HCT116 (cell line): ENCODE results near the gene CLCF1.

Experiments used
- EZH2phosphoT487 ChIP-seq: fragments of 200-600 bp; IDR thresholded peaks from 2 replicates; pipeline ENCODE4 v1.6.1; 2018; ENCODE audit warnings: antibody characterized with exemption, borderline replicate concordance
- JUND ChIP-seq: IDR thresholded peaks from 2 replicates; pipeline ENCODE4 v1.6.1; 2012
- POLR2A ChIP-seq: IDR thresholded peaks from 2 replicates; pipeline ENCODE4 v1.7.0; 2011; ENCODE audit warnings: borderline replicate concordance; ENCODE audit not compliant: insufficient read depth, insufficient read length; ENCODE audit errors: extremely low read depth
- POLR2AphosphoS5 ChIP-seq: IDR thresholded peaks from 2 replicates; pipeline ENCODE4 v1.6.1; 2011; ENCODE audit warnings: mild to moderate bottlenecking, low read depth, low read length, moderate library complexity
- RAD21 ChIP-seq: IDR thresholded peaks from 2 replicates; pipeline ENCODE4 v1.6.1; 2012; ENCODE audit warnings: low read depth, mild to moderate bottlenecking
- SIN3A ChIP-seq: IDR thresholded peaks from 2 replicates; pipeline ENCODE4 v1.6.1; 2012; ENCODE audit warnings: low read depth
- SP1 ChIP-seq: IDR thresholded peaks from 2 replicates; pipeline ENCODE4 v1.6.1; 2012; ENCODE audit warnings: low read depth
- TCF7L2 ChIP-seq: IDR thresholded peaks from 2 replicates; pipeline ENCODE4 v1.7.0; 2011; ENCODE audit warnings: borderline replicate concordance, inconsistent platforms; ENCODE audit not compliant: insufficient read depth, insufficient read length; ENCODE audit errors: extremely low read depth
- ZNF274 ChIP-seq: fragments of 200-500 bp; sonication (Bioruptor generic); IDR thresholded peaks from 2 replicates; pipeline ENCODE4 v1.6.1; 2014; ENCODE audit warnings: mild to moderate bottlenecking, low read depth, low read length, inconsistent platforms
- TF ChIP-seq, protein P1 (sequence below), 3 experiments: fragments of 200-600 bp in 1 of 3; sonication (generic) in 1 of 3; IDR thresholded peaks in 2 of 3; conservative IDR thresholded peaks in 1 of 3; 2 replicates each; pipeline ENCODE4 v1.5.1; 2012 to 2017; ENCODE audit warnings: low read depth in 2 of 3, low read length in 2 of 3, antibody characterized with exemption in 1 of 3, borderline replicate concordance in 1 of 3, control low read depth in 1 of 3, mild to moderate bottlenecking in 1 of 3, mixed read lengths in 1 of 3, mixed run types in 1 of 3, moderate library complexity in 1 of 3; ENCODE audit not compliant: insufficient read depth in 1 of 3
- TF ChIP-seq, protein P2 (sequence below): IDR thresholded peaks from 2 replicates; pipeline ENCODE4 v1.6.1; 2012
- TF ChIP-seq, protein P3 (sequence below): IDR thresholded peaks from 2 replicates; pipeline ENCODE4 v1.6.1; 2012; ENCODE audit warnings: low read depth

DNA sequence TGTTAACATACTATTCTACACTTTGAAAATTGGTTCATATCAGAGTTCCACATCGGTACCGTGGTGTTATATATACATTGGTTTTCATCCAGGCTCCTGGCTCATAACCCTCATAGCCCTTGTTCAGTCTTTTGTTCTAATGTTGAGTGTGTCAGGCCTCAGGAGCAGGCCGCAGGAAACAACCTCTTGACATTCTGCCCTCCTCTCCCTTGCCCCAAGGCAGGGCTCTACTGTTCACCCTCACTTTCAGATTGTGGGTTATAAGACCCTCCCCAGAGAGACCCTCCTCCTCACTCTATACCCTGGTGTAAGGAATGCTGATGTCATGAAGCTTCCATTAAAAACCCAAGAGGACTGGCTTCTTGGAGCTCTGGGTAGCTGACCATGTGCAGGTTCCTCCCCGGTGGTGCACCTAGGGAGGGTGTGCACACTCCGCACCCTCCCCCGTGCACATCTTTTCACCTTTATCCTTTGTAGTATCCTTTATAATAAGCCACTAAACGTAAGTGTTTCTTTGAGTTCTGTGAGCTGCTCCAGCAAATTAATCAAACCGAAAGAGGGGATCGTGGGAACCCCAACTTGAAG lies 58.0 kb downstream of the CLCF1 start:
- no peak for TF ChIP-seq SP1
- no peak for TF ChIP-seq ZNF274
- TF ChIP-seq, protein P1, sequence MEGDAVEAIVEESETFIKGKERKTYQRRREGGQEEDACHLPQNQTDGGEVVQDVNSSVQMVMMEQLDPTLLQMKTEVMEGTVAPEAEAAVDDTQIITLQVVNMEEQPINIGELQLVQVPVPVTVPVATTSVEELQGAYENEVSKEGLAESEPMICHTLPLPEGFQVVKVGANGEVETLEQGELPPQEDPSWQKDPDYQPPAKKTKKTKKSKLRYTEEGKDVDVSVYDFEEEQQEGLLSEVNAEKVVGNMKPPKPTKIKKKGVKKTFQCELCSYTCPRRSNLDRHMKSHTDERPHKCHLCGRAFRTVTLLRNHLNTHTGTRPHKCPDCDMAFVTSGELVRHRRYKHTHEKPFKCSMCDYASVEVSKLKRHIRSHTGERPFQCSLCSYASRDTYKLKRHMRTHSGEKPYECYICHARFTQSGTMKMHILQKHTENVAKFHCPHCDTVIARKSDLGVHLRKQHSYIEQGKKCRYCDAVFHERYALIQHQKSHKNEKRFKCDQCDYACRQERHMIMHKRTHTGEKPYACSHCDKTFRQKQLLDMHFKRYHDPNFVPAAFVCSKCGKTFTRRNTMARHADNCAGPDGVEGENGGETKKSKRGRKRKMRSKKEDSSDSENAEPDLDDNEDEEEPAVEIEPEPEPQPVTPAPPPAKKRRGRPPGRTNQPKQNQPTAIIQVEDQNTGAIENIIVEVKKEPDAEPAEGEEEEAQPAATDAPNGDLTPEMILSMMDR (IDR thresholded peaks at IDR 0.05 in 2 of 3, conservative IDR thresholded peaks at IDR 0.05 in 1 of 3; ENCODE audit: borderline replicate concordance in 1 of 3, insufficient read depth in 1 of 3, low read depth in 2 of 3, low read length in 2 of 3), result no peak
- no peak for TF ChIP-seq JUND
- TF ChIP-seq, protein P2, sequence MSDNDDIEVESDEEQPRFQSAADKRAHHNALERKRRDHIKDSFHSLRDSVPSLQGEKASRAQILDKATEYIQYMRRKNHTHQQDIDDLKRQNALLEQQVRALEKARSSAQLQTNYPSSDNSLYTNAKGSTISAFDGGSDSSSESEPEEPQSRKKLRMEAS, result no peak
- TF ChIP-seq RAD21, result no peak
- TF ChIP-seq, protein P3, sequence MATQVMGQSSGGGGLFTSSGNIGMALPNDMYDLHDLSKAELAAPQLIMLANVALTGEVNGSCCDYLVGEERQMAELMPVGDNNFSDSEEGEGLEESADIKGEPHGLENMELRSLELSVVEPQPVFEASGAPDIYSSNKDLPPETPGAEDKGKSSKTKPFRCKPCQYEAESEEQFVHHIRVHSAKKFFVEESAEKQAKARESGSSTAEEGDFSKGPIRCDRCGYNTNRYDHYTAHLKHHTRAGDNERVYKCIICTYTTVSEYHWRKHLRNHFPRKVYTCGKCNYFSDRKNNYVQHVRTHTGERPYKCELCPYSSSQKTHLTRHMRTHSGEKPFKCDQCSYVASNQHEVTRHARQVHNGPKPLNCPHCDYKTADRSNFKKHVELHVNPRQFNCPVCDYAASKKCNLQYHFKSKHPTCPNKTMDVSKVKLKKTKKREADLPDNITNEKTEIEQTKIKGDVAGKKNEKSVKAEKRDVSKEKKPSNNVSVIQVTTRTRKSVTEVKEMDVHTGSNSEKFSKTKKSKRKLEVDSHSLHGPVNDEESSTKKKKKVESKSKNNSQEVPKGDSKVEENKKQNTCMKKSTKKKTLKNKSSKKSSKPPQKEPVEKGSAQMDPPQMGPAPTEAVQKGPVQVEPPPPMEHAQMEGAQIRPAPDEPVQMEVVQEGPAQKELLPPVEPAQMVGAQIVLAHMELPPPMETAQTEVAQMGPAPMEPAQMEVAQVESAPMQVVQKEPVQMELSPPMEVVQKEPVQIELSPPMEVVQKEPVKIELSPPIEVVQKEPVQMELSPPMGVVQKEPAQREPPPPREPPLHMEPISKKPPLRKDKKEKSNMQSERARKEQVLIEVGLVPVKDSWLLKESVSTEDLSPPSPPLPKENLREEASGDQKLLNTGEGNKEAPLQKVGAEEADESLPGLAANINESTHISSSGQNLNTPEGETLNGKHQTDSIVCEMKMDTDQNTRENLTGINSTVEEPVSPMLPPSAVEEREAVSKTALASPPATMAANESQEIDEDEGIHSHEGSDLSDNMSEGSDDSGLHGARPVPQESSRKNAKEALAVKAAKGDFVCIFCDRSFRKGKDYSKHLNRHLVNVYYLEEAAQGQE, result no peak
- TF ChIP-seq POLR2AphosphoS5, result no peak
- no peak for TF ChIP-seq TCF7L2
- no peak for TF ChIP-seq SIN3A
- no peak for TF ChIP-seq EZH2phosphoT487
- TF ChIP-seq POLR2A, result no peak
